HG02885 (cell line): ENCODE results near the gene PLA1A.
A peak's percentile ranks its signal among the peaks of the same experiment; 100 is the strongest.

Source experiments
- ATAC-seq: cut with Tn5 transposase; IDR thresholded peaks from one replicate; pipeline ENCODE4 v1.9.1; 2021; ENCODE audit warnings: mild to moderate bottlenecking; ENCODE audit not compliant: unreplicated experiment, poor library complexity

PLA1A gene

GRCh38 chr3:119632829-119633228 is 35.1 kb downstream of the PLA1A start:
- no peak for ATAC-seq

- no peak for ATAC-seq
Measured at GRCh38 chr3:119635719-119636118, 38.0 kb downstream of the PLA1A start.

- no peak for ATAC-seq
Measured at GRCh38 chr3:119636249-119636648, 38.6 kb downstream of the PLA1A start.

GRCh38 chr3:119636891-119637611 is 39.4 kb downstream of the PLA1A start:
- no peak for ATAC-seq

- ATAC-seq, result peak; percentile 30
Measured at GRCh38 chr3:119637679-119638477, 40.2 kb downstream of the PLA1A start.

- ATAC-seq, result no peak
Measured at GRCh38 chr3:119639494-119640350, 42.0 kb downstream of the PLA1A start.

- ATAC-seq, result no peak
Measured at GRCh38 chr3:119641416-119641815, 43.7 kb downstream of the PLA1A start.

GRCh38 chr3:119642746-119643473 is 45.2 kb downstream of the PLA1A start:
- ATAC-seq, result no peak

- ATAC-seq, result no peak
Measured at GRCh38 chr3:119643528-119643927, 45.8 kb downstream of the PLA1A start.

GRCh38 chr3:119644481-119644880 is 46.8 kb downstream of the PLA1A start:
- ATAC-seq, result no peak

- ATAC-seq, result no peak
Measured at GRCh38 chr3:119645813-119646212, 48.1 kb downstream of the PLA1A start.

GRCh38 chr3:119647171-119647570 is 49.5 kb downstream of the PLA1A start:
- no peak for ATAC-seq

- ATAC-seq, result no peak
Measured at GRCh38 chr3:119647843-119648575, 50.3 kb downstream of the PLA1A start.

- no peak for ATAC-seq
Measured at GRCh38 chr3:119649761-119650160, 52.1 kb downstream of the PLA1A start.

GRCh38 chr3:119652306-119653033 is 54.8 kb downstream of the PLA1A start:
- no peak for ATAC-seq

GRCh38 chr3:119653876-119654275 is 56.2 kb downstream of the PLA1A start:
- no peak for ATAC-seq

GRCh38 chr3:119657887-119658702 is 60.4 kb downstream of the PLA1A start:
- peak; percentile 65 for ATAC-seq

GRCh38 chr3:119658994-119659393 is 61.3 kb downstream of the PLA1A start:
- no peak for ATAC-seq
